Caco-2 (cell line): Measurements from ENCODE around the gene LURAP1L. TPM values are rescaled to one million over a fixed set of nuclear protein-coding genes. Genes with fewer than 3 reads are reported as not detected.

Source experiments
- BruUV-seq: library from RNA; stranded (reverse); fragments of 400-500 nt; replicated peaks from 2 replicates; lab custom pipeline; 2021; lab: Mats Ljungman, UMichigan
- CTCF ChIA-PET: fragments of 300-600 bp; sonication (Branson Sonifier 250); formaldehyde crosslinking; loops from one replicate; lab custom pipeline; 2022; ENCODE audit warnings: antibody characterized with exemption; lab: Charles Lee
- POLR2A ChIA-PET: fragments of 300-600 bp; sonication (Branson Sonifier 250); formaldehyde crosslinking; loops from one replicate; lab custom pipeline; 2022; ENCODE audit warnings: antibody characterized with exemption; lab: Charles Lee
- DNase-seq, 2 experiments: peaks; one replicate each; pipeline versions ENCODE4 v3.0.0 to v3.0.0-alpha.2; 2020 to 2022
- H3K27me3 ChIP-seq: replicated peaks from 2 replicates; pipeline ENCODE4 v1.6.0; 2011; ENCODE audit warnings: low read length; ENCODE audit not compliant: control insufficient read depth, insufficient read depth
- H3K36me3 ChIP-seq: 2 replicates; pipeline ENCODE4 v1.5.1; 2011; ENCODE audit warnings: low read length; ENCODE audit not compliant: control insufficient read depth, insufficient read depth
- H3K4me1 ChIP-seq: fragments of 250-450 bp; sonication (Bioruptor Pico); 2 replicates; pipeline ENCODE4 v1.5.1; 2020; ENCODE audit warnings: mild to moderate bottlenecking
- H3K4me3 ChIP-seq: 2 replicates; pipeline ENCODE4 v1.5.1; 2011; ENCODE audit warnings: low read depth, mild to moderate bottlenecking, control low read depth, low read length
- H3K9me3 ChIP-seq: fragments of 250-450 bp; sonication (Bioruptor Pico); 2 replicates; pipeline ENCODE4 v1.5.1; 2020; ENCODE audit warnings: mild to moderate bottlenecking, moderate library complexity
- H3K27ac Mint-ChIP-seq: one replicate; pipeline ENCODE4 v1.8.0; 2022; ENCODE audit warnings: mixed read lengths; ENCODE audit not compliant: unreplicated experiment
- H3K27me3 Mint-ChIP-seq: one replicate; pipeline ENCODE4 v1.8.0; 2022; ENCODE audit warnings: mixed read lengths; ENCODE audit not compliant: insufficient read depth, unreplicated experiment
- H3K36me3 Mint-ChIP-seq: one replicate; pipeline ENCODE4 v1.8.0; 2022; ENCODE audit warnings: mild to moderate bottlenecking, mixed read lengths; ENCODE audit not compliant: insufficient read depth, unreplicated experiment
- H3K4me1 Mint-ChIP-seq: one replicate; pipeline ENCODE4 v1.8.0; 2022; ENCODE audit warnings: low read depth, mixed read lengths; ENCODE audit not compliant: unreplicated experiment
- H3K4me3 Mint-ChIP-seq: one replicate; pipeline ENCODE4 v1.8.0; 2022; ENCODE audit warnings: mild to moderate bottlenecking, moderate library complexity, mixed read lengths; ENCODE audit not compliant: unreplicated experiment
- H3K9me3 Mint-ChIP-seq: one replicate; pipeline ENCODE4 v1.8.0; 2022; ENCODE audit warnings: mixed read lengths; ENCODE audit not compliant: unreplicated experiment
- CTCF ChIP-seq, 2 experiments: fragments of 200-600 bp in 1 of 2; IDR thresholded peaks; 1 replicate in 1 of 2; 2 replicates in 1 of 2; pipeline versions ENCODE4 v1.5.1 to v1.8.0; 2011 to 2022; ENCODE audit warnings: antibody characterized with exemption in 1 of 2, control low read depth in 1 of 2, inconsistent platforms in 1 of 2, low read depth in 1 of 2, low read length in 1 of 2, mild to moderate bottlenecking in 1 of 2, moderate library complexity in 1 of 2; ENCODE audit not compliant: insufficient read depth in 1 of 2, severe bottlenecking in 1 of 2, unreplicated experiment in 1 of 2
- intact Hi-C: fragments of 100-400 bp; cut with micrococcal nuclease; formaldehyde crosslinking; loops from one replicate; pipeline ENCODE4 v1.10.0; 2022; ENCODE audit not compliant: unreplicated experiment
- total RNA-seq: library from RNA; stranded (reverse); gene quantifications from 2 replicates; pipeline ENCODE4 v1.2.3, GENCODE V29; 2022

LURAP1L gene
- total RNA-seq, 1 experiment from 2014 or later: not detected

DNA sequence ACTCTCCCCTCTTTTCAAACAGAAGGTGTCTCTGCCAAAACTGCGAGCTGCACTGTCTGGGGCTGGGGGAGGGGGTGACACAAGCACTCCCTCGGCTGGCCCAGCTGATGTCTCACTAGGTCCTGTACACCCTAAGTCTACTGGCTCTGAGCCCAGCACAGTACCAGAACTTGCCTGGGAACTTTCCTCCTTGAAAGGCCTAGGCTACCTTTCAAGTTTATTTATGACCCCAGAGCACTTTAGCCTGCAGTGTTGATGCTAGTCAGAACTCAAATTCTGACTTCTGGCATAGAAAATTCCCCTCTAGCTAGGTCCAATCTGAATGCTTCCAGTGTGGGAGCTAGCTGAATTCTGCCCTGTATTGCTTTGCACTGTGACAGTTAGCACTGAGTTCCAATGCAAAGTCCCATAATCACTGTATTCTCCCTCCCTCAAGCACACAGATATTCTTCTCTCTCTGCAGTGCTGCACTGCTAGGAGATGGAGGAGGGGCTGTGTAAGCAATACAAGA lies 10.5 kb downstream of the LURAP1L start:
- ChIA-PET POLR2A (no interaction called here), CTCF (no interaction called here)
- Histone ChIP-seq H3K9me3 (no peaks in the 10 kb centered on the region), H3K4me1 (no peaks in the 10 kb centered on the region), H3K36me3 (no peaks in the 10 kb centered on the region), H3K4me3 (no peak overlapping the region), H3K27me3 (no peaks in the 10 kb centered on the region)
- no TSS peak for BruUV-seq
- Mint-ChIP-seq H3K9me3 (no peaks in the 10 kb centered on the region), H3K27ac (no peak overlapping the region), H3K4me3 (no peak overlapping the region), H3K4me1 (no peaks in the 10 kb centered on the region), H3K36me3 (no peaks in the 10 kb centered on the region), H3K27me3 (no peaks in the 10 kb centered on the region)
- TF ChIP-seq CTCF (IDR thresholded peaks at IDR 0.05; ENCODE audit: insufficient read depth in 1 of 2, low read depth in 1 of 2, low read length in 1 of 2, severe bottlenecking in 1 of 2, unreplicated experiment in 1 of 2): no peak
- no peak for DNase-seq
- intact Hi-C loops: no loop called here

DNA sequence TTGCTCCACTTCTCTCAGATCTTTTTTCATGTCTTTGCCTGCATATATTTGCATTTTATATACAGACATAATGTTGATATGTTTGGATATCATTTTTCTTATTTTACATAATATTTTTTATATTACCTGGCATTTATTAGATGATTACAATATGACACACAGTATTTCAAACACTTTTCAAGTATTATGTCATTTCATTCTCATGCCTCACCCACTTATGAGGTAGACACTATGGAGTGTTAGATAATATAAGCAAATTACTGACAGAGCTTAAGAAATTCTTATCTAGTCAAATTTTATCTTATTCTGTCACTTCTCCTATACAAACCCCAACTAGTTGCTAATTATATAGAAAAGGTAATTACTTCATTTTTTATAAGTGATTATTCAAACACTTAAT lies 11.1 kb downstream of the LURAP1L start:
- H3K27ac Mint-ChIP-seq: no peak overlapping the region
- intact Hi-C loops: no loop called here
- Histone ChIP-seq H3K36me3 (no peaks in the 10 kb centered on the region), H3K4me3 (no peak overlapping the region), H3K9me3 (no peaks in the 10 kb centered on the region), H3K27me3 (no peaks in the 10 kb centered on the region), H3K4me1 (no peaks in the 10 kb centered on the region)
- no peak overlapping the region for H3K4me3 Mint-ChIP-seq
- no TSS peak for BruUV-seq
- TF ChIP-seq CTCF (IDR thresholded peaks at IDR 0.05; ENCODE audit: insufficient read depth in 1 of 2, low read depth in 1 of 2, low read length in 1 of 2, severe bottlenecking in 1 of 2, unreplicated experiment in 1 of 2): no peak
- H3K27me3 Mint-ChIP-seq: no peaks in the 10 kb centered on the region
- H3K4me1 Mint-ChIP-seq: no peaks in the 10 kb centered on the region
- H3K9me3 Mint-ChIP-seq: no peaks in the 10 kb centered on the region
- DNase-seq: no peak
- POLR2A ChIA-PET: no interaction called here
- H3K36me3 Mint-ChIP-seq: no peaks in the 10 kb centered on the region
- CTCF ChIA-PET: no interaction called here

DNA sequence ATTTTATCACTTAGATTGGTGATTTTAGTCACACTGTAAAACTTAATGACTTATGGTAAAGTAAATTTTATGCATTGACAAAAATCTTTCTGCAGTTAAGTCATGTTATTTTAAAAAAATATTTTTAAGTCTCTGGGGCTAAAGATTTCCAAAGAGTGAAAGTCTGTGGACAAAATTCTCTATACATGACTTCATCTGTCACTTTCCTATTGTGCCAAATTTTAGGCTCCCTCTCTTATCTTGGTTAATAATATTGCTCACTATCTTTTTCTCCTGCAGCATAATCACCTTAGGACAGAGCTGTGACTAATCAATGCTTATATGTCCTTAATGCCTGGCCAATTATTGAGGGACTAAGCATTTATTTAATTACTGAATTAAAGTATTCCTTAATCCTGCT lies 15.2 kb downstream of the LURAP1L start:
- Histone ChIP-seq H3K36me3 (no peaks in the 10 kb centered on the region), H3K9me3 (no peaks in the 10 kb centered on the region), H3K4me3 (no peak overlapping the region), H3K27me3 (no peaks in the 10 kb centered on the region), H3K4me1 (no peaks in the 10 kb centered on the region)
- intact Hi-C loops: no loop called here
- POLR2A ChIA-PET: no interaction called here
- CTCF ChIA-PET: no interaction called here
- Mint-ChIP-seq H3K27ac (no peak overlapping the region), H3K27me3 (no peaks in the 10 kb centered on the region), H3K4me1 (no peaks in the 10 kb centered on the region), H3K4me3 (no peak overlapping the region), H3K36me3 (no peaks in the 10 kb centered on the region), H3K9me3 (no peaks in the 10 kb centered on the region)
- DNase-seq: no peak
- no TSS peak for BruUV-seq
- TF ChIP-seq CTCF (IDR thresholded peaks at IDR 0.05; ENCODE audit: insufficient read depth in 1 of 2, low read depth in 1 of 2, low read length in 1 of 2, severe bottlenecking in 1 of 2, unreplicated experiment in 1 of 2): no peak
